Activated B cell treated with CpG ODN at 0.5 μM for 24 hours (primary cell): ENCODE data around the gene NIT2. TPM values are rescaled to one million over a fixed set of nuclear protein-coding genes. Genes with fewer than 3 reads are reported as not detected.

Experiments used
- ATAC-seq: fragments of 200-7000 bp; cut with Tn5 transposase; one replicate; pipeline ENCODE4 v1.10.0; 2021; ENCODE audit warnings: low read depth, mild to moderate bottlenecking, moderate library complexity
- CTCF ChIA-PET: fragments of 350-600 bp; sonication (Branson Sonifier 250); formaldehyde crosslinking; loops from one replicate; lab custom pipeline; 2021; ENCODE audit warnings: antibody characterized with exemption; lab: Charles Lee
- POLR2A ChIA-PET: fragments of 350-600 bp; sonication (Branson Sonifier 250); formaldehyde crosslinking; loops from one replicate; lab custom pipeline; 2021; ENCODE audit warnings: antibody characterized with exemption; lab: Charles Lee
- DNase-seq: peaks from one replicate; pipeline ENCODE4 v3.0.0; 2022
- H3K27ac Mint-ChIP-seq: one replicate; pipeline ENCODE4 v1.8.0; 2020; ENCODE audit warnings: mixed read lengths
- H3K27me3 Mint-ChIP-seq: one replicate; pipeline ENCODE4 v1.8.0; 2021; ENCODE audit warnings: mixed read lengths
- H3K36me3 Mint-ChIP-seq: one replicate; pipeline ENCODE4 v1.8.0; 2021; ENCODE audit warnings: low read depth, mixed read lengths
- H3K4me1 Mint-ChIP-seq: one replicate; pipeline ENCODE4 v1.8.0; 2021; ENCODE audit warnings: mixed read lengths
- H3K4me3 Mint-ChIP-seq: one replicate; pipeline ENCODE4 v1.8.0; 2020; ENCODE audit warnings: mild to moderate bottlenecking, mixed read lengths
- H3K9me3 Mint-ChIP-seq: one replicate; pipeline ENCODE4 v1.8.0; 2020; ENCODE audit warnings: mixed read lengths
- intact Hi-C: fragments of 100-400 bp; cut with micrococcal nuclease; formaldehyde crosslinking; loops from one replicate; pipeline ENCODE4 v1.15.1; 2024
- total RNA-seq: library from RNA; stranded (reverse); gene quantifications from 2 replicates; pipeline ENCODE4 v1.2.3, GENCODE V29; 2022
- TF ChIP-seq, protein P1 (sequence below): fragments of 200-600 bp; IDR thresholded peaks from one replicate; pipeline ENCODE4 v1.8.0; 2022; ENCODE audit warnings: antibody characterized with exemption, mild to moderate bottlenecking

Gene NIT2
- total RNA-seq, 1 donor from 2014 or later: 55.6 TPM

DNA sequence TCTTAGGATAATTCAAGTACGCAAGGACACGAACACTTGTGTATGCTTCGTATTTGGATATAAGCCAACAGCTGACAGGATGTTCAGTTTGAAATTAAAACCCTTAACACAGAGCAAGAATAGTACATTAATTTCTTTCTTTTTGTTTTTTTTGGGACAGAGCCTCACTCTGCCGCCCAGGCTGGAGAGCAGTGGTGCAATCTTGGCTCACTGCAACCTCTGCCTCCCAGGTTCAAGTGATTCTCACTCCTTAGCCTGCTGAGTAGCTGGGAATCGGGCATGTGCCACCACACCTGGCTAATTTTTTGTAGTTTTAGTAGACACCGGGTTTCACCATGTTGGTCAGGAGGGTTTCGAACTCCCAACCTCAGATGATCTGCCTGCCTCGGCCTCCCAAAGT, 33.9 kb downstream of the NIT2 start:
- TF ChIP-seq, protein P1, sequence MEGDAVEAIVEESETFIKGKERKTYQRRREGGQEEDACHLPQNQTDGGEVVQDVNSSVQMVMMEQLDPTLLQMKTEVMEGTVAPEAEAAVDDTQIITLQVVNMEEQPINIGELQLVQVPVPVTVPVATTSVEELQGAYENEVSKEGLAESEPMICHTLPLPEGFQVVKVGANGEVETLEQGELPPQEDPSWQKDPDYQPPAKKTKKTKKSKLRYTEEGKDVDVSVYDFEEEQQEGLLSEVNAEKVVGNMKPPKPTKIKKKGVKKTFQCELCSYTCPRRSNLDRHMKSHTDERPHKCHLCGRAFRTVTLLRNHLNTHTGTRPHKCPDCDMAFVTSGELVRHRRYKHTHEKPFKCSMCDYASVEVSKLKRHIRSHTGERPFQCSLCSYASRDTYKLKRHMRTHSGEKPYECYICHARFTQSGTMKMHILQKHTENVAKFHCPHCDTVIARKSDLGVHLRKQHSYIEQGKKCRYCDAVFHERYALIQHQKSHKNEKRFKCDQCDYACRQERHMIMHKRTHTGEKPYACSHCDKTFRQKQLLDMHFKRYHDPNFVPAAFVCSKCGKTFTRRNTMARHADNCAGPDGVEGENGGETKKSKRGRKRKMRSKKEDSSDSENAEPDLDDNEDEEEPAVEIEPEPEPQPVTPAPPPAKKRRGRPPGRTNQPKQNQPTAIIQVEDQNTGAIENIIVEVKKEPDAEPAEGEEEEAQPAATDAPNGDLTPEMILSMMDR: no peak
- ChIA-PET CTCF (no interaction called here), POLR2A (no interaction called here)
- H3K27me3 Mint-ChIP-seq: no peaks in the 10 kb centered on the region
- H3K27ac Mint-ChIP-seq: no peak overlapping the region
- no peak overlapping the region for H3K4me3 Mint-ChIP-seq
- H3K9me3 Mint-ChIP-seq: no peaks in the 10 kb centered on the region
- peaks cover 84% of the 10 kb centered on the region for H3K36me3 Mint-ChIP-seq
- DNase-seq (no peak), ATAC-seq (no peak)
- intact Hi-C loops: no loop called here
- H3K4me1 Mint-ChIP-seq: no peaks in the 10 kb centered on the region

DNA sequence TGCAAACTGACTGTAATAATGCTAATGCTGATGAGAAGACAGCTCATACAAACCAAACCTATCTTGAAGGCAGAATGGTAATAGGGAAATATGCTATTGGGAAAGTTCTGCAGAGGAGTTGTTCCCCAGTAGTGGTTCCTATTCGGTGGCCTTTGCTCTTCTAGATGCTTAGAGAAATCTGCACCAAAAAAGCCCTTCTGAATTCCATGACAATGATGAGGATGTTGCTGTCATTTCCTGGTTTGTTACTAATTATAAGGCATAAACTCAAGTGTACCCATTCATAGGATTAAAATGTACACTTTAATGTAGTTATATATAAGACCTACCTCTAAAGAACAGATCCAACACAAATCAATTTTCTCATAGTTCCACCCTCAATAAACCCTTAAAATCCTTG, 36.2 kb downstream of the NIT2 start:
- Mint-ChIP-seq H3K4me3 (no peak overlapping the region), H3K27ac (no peak overlapping the region), H3K4me1 (no peaks in the 10 kb centered on the region), H3K36me3 (peaks cover 81% of the 10 kb centered on the region), H3K9me3 (no peaks in the 10 kb centered on the region), H3K27me3 (no peaks in the 10 kb centered on the region)
- ATAC-seq (no peak), DNase-seq (no peak)
- ChIA-PET CTCF (no interaction called here), POLR2A (no interaction called here)
- TF ChIP-seq, protein P1: no peak
- intact Hi-C loops: no loop called here

DNA sequence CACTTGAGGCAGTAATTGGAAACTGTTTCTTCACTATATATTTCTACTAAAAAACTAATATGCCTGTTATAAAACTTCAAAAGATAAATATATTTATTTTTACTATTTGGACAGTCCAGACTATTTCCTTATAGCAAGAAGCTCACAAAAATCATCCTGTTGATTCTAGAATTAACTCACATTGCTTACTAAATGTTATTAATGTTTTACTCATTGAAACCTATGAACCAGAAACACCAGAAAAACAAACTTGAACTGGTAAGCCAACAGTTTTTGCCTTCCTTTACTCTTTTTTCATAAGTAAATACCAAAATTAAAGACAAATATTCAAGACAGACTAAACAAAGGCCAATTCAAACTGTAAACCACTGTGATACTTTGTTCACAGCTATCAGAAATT, 40.0 kb downstream of the NIT2 start:
- no peak overlapping the region for H3K27ac Mint-ChIP-seq
- DNase-seq (no peak), ATAC-seq (no peak)
- H3K27me3 Mint-ChIP-seq: no peaks in the 10 kb centered on the region
- no peaks in the 10 kb centered on the region for H3K9me3 Mint-ChIP-seq
- no peak overlapping the region for H3K4me3 Mint-ChIP-seq
- H3K4me1 Mint-ChIP-seq: no peaks in the 10 kb centered on the region
- TF ChIP-seq, protein P1: no peak
- ChIA-PET CTCF (interaction anchor here (0.7 kb wide), 1 partner anchor 534 kb away, joined by 3 read pairs; no protein-coding TSS in a partner anchor), POLR2A (no interaction called here)
- H3K36me3 Mint-ChIP-seq: peaks cover 80% of the 10 kb centered on the region
- intact Hi-C loops: loop anchor here (2.0 kb wide), 1 partner anchor 14 kb away; no protein-coding TSS in a partner anchor

DNA sequence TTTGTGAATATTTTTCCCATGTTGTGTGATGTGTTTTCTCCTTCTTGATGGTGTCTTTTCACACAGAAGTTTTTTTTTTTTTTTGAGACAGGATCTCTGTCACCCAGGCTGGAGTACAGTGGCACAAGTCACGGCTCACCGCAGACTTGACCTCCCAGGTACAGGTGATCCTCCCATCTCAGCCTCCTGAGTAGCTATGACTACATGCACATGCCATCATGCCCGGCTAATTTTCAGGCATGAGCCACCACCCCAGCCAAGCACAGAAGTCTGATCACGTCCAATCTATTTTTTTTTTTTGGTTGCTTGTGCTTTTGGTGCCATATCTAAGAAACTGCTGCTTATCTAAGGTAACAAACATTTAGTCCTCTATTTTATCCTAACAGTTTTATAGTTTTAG, 41.7 kb downstream of the NIT2 start:
- no peak for DNase-seq
- ChIA-PET POLR2A (interaction anchor here (0.7 kb wide), 1 partner anchor 15 kb away, joined by 6 read pairs; no protein-coding TSS in a partner anchor), CTCF (no interaction called here)
- Mint-ChIP-seq H3K4me3 (no peak overlapping the region), H3K4me1 (no peaks in the 10 kb centered on the region), H3K27ac (no peak overlapping the region), H3K27me3 (no peaks in the 10 kb centered on the region), H3K9me3 (no peaks in the 10 kb centered on the region), H3K36me3 (peaks cover 86% of the 10 kb centered on the region)
- no peak for ATAC-seq
- intact Hi-C loops: no loop called here
- TF ChIP-seq, protein P1: no peak

DNA sequence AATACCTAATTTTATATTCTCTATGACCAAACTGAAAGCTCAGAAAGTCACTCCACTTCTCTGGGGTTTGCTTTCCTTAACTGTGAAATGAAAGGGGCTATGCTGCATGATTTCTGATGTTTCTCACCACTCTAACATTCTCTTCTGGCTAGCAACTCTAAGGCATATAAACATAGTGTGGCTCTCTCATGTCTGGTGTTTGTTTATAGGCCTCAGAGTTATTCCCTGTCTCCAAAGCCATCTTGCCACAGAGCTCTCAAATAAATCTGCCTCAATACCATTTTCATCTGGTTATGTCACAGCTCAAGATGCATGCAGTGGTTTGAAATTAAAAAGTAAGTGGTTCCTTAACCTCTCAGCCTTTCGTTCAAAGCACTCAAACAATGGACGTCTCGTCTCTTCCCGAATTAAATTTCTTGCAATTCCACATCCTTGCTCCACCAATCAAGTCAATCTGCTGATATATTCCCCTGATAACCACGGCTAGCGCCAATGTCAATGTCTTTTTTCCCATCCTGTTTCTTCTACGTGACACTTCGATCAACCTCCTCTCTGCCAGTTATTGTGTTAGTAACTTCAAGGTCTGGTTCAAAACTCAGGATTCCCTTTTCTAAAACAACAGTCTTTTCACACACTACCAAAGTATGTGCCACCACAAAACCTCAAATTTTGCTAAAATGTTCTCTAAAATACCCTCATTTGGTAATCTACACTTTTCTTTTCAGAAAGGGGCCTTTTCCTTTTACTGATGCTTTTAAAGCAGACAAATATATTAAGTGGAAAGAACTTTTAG, 50.4 kb downstream of the NIT2 start:
- POLR2A ChIA-PET: no interaction called here
- TF ChIP-seq, protein P1: no peak
- H3K27me3 Mint-ChIP-seq: no peaks in the 10 kb centered on the region
- intact Hi-C loops: no loop called here
- H3K36me3 Mint-ChIP-seq: peaks cover 73% of the 10 kb centered on the region
- H3K27ac Mint-ChIP-seq: no peak overlapping the region
- no peaks in the 10 kb centered on the region for H3K4me1 Mint-ChIP-seq
- H3K4me3 Mint-ChIP-seq: no peak overlapping the region
- CTCF ChIA-PET: no interaction called here
- DNase-seq (no peak), ATAC-seq (no peak)
- peaks cover 4% of the 10 kb centered on the region for H3K9me3 Mint-ChIP-seq
